Mucosa of descending colon (tissue), 3 donors: ENCODE measurements around the gene C11orf97. TPM values are rescaled to one million over a fixed set of nuclear protein-coding genes. Genes with fewer than 3 reads are reported as not detected.
A peak's percentile ranks its signal among the peaks of the same experiment; 100 is the strongest.
"Not testable (repeated sequence)": the region's sequence is repeated elsewhere in the genome, so short reads cannot be mapped to it uniquely, and the experiment has no call there.

ENCODE experiments used
- ATAC-seq: fragments of 200-7000 bp; cut with Tn5 transposase; one replicate; pipeline ENCODE4 v1.9.1; 2020; ENCODE audit warnings: mild to moderate bottlenecking, moderate library complexity
- DNase-seq, 3 donors: peaks; one replicate each; pipeline ENCODE4 v3.0.0-alpha.2; 2020
- H3K36me3 ChIP-seq: fragments of 200-600 bp; one replicate; pipeline ENCODE4 v1.8.0; 2021; ENCODE audit warnings: low read depth, mild to moderate bottlenecking
- H3K4me1 ChIP-seq: fragments of 200-600 bp; one replicate; pipeline ENCODE4 v1.8.0; 2021; ENCODE audit warnings: low read depth, mild to moderate bottlenecking
- H3K4me3 ChIP-seq: fragments of 200-600 bp; one replicate; pipeline ENCODE4 v1.8.0; 2021; ENCODE audit warnings: mild to moderate bottlenecking
- H3K9me3 ChIP-seq: fragments of 200-600 bp; one replicate; pipeline ENCODE4 v1.8.0; 2021; ENCODE audit warnings: mild to moderate bottlenecking
- intact Hi-C, 2 donors: fragments of 100-400 bp; cut with DNase I in 1 of 2; cut with micrococcal nuclease in 1 of 2; formaldehyde crosslinking; loops; one replicate each; pipeline versions ENCODE4 v1.11.0 to v1.11.1; 2022; cut with DNase I, micrococcal nuclease
- total RNA-seq, 3 donors: library from RNA; stranded (reverse); fragmentation: NEBNext Ultra II Directional in 2 of 3; extraction: Animal tissue kit (Norgen Biotek cat#: 25700) in 2 of 3; gene quantifications; one replicate each; pipeline versions ENCODE4 v1.2.1 to v1.2.4, GENCODE V29; 2021 to 2023
- TF ChIP-seq, protein P1 (sequence below): fragments of 200-600 bp; IDR thresholded peaks from one replicate; pipeline ENCODE4 v1.8.0; 2022; ENCODE audit warnings: antibody characterized with exemption, mild to moderate bottlenecking
- donor health status: DM: no; HTN: no; CAD: no; lungs with moderate emphysema.
- donor health status: DM: no; HTN: no; CAD: no.
- donor health status: DM: no; HTN: yes; CAD: no.

The C11orf97 gene
- total RNA-seq, 3 donors from 2014 or later, result not detected

GRCh38 chr11:94504689-94505293 lies 7.5 kb upstream of the C11orf97 start:
- Histone ChIP-seq H3K9me3 (no peaks in the 10 kb centered on the region), H3K4me3 (no peak overlapping the region), H3K4me1 (no peaks in the 10 kb centered on the region), H3K36me3 (no peaks in the 10 kb centered on the region)
- intact Hi-C loops, result loop anchor here in 1 of 2 donors (10.0 kb wide), 1 partner anchor 610 kb away; no protein-coding TSS in a partner anchor
- TF ChIP-seq, protein P1, sequence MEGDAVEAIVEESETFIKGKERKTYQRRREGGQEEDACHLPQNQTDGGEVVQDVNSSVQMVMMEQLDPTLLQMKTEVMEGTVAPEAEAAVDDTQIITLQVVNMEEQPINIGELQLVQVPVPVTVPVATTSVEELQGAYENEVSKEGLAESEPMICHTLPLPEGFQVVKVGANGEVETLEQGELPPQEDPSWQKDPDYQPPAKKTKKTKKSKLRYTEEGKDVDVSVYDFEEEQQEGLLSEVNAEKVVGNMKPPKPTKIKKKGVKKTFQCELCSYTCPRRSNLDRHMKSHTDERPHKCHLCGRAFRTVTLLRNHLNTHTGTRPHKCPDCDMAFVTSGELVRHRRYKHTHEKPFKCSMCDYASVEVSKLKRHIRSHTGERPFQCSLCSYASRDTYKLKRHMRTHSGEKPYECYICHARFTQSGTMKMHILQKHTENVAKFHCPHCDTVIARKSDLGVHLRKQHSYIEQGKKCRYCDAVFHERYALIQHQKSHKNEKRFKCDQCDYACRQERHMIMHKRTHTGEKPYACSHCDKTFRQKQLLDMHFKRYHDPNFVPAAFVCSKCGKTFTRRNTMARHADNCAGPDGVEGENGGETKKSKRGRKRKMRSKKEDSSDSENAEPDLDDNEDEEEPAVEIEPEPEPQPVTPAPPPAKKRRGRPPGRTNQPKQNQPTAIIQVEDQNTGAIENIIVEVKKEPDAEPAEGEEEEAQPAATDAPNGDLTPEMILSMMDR, result peak; percentile 35
- ATAC-seq, result peak; percentile 46
- peak in 1 of 3 donors; percentile 32 for DNase-seq

DNA sequence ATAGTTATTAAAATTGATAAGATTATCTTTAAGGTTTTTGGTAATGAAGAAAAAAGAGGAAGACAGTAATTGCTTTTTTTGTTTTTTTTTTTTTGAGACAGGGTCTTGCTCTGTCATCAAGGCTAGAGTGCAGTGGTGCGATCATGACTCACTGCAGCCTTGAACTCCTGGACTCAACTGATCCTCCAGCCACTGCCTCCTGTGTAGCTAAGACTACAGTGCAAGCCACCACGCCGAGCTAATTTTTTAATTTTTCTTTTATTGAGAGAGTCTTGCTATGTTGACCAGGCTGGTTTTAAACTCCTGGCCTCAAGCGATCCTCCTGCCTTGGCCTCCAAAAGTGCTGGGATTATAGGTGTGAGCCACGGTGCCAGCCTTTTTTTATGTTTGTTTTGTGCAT lies 5.7 kb upstream of the C11orf97 start:
- not testable (repeated sequence) for H3K9me3 ChIP-seq, H3K4me1 ChIP-seq, ATAC-seq, H3K4me3 ChIP-seq, DNase-seq, H3K36me3 ChIP-seq
- intact Hi-C loops, result loop anchor here in 1 of 2 donors (10.0 kb wide), 1 partner anchor 612 kb away; no protein-coding TSS in a partner anchor

DNA sequence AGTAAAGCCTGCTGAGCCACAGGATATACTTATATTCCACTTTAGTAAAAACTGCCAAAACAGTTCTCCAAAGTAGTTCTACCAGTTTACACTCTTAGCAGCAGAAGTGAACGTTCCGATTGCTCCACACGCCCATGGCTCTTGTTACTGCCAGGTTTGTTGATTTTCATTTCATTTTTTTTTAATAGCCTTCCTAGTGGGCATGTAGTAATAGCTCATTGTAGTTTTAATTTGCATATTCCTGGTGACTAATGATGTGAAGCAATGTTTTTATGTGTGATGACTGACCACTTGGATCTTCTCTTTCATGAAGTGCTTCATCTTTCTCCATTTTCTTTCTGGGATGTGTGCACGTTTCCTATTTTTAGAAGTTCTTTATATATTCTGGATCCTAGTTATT lies 4.8 kb upstream of the C11orf97 start:
- Histone ChIP-seq H3K4me1 (peaks cover 8% of the 10 kb centered on the region), H3K9me3 (no peaks in the 10 kb centered on the region), H3K4me3 (no peak overlapping the region), H3K36me3 (no peaks in the 10 kb centered on the region)
- DNase-seq (no peak), ATAC-seq (no peak)
- TF ChIP-seq, protein P1, result no peak
- intact Hi-C loops, result loop anchor here in 1 of 2 donors (10.0 kb wide), 1 partner anchor 613 kb away; no protein-coding TSS in a partner anchor

- peaks cover 17% of the 10 kb centered on the region for H3K4me1 ChIP-seq
- ATAC-seq, result peak; percentile 89
- intact Hi-C loops, result no loop called here
- TF ChIP-seq, protein P1, result no peak
- DNase-seq, result peak in 1 of 3 donors; percentile 83
- H3K4me3 ChIP-seq, result no peak overlapping the region
- no peaks in the 10 kb centered on the region for H3K36me3 ChIP-seq
- H3K9me3 ChIP-seq, result no peaks in the 10 kb centered on the region
These were observed 830 bp downstream of the C11orf97 start for GRCh38 chr11:94513091-94513490.

DNA sequence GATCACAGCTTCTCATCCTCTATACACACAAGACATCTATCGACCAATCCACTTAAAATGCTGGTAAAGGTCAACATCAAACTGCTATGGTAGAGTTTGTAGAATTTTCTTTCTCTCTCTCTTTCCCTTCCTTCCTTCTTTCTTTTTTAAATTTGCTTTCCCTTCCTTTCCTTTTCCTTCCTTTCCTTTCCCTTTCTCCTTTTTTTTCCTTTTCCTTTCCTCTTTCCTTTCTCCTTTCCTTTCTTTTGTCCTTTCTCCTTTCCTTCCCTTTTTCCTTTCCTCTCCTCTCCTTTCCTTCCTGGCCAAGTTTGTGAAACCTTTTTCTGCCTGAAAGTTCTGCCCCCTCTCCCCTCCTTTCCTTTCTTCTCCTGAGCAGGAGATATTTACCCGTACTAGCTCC lies 3.1 kb downstream of the C11orf97 start:
- Histone ChIP-seq H3K4me3 (no peak overlapping the region), H3K4me1 (peaks cover 17% of the 10 kb centered on the region), H3K36me3 (no peaks in the 10 kb centered on the region), H3K9me3 (no peaks in the 10 kb centered on the region)
- no peak for ATAC-seq
- TF ChIP-seq, protein P1, result no peak
- DNase-seq, result no peak
- intact Hi-C loops, result no loop called here

GRCh38 chr11:94516725-94517124 lies 4.5 kb downstream of the C11orf97 start:
- DNase-seq (no peak), ATAC-seq (no peak)
- H3K4me1 ChIP-seq, result peaks cover 16% of the 10 kb centered on the region
- no peaks in the 10 kb centered on the region for H3K9me3 ChIP-seq
- no peak overlapping the region for H3K4me3 ChIP-seq
- no peaks in the 10 kb centered on the region for H3K36me3 ChIP-seq
- intact Hi-C loops, result no loop called here
- TF ChIP-seq, protein P1, result no peak
